ENCODE data around the gene PPP1R12A.

DNA sequence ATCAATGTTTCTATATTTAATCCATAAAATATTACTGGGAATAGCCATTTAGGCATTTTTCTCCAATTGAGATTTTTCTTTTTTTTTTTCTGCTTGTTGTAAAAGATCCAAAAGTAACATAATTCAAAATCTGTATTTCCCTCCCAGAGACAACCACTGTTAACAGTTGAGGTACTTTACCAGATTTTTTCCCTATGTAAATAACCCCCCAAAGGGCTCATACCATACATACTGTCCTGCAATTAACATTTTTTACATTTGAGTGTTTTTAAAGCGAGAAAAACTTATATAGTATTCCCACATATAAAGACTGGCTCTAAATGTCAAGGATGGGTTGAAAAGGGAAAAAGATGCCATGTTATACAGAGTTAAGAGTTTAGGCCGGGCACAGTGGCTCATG, 18.1 kb downstream of the PPP1R12A start:
- TF ChIP-seq, protein P1, sequence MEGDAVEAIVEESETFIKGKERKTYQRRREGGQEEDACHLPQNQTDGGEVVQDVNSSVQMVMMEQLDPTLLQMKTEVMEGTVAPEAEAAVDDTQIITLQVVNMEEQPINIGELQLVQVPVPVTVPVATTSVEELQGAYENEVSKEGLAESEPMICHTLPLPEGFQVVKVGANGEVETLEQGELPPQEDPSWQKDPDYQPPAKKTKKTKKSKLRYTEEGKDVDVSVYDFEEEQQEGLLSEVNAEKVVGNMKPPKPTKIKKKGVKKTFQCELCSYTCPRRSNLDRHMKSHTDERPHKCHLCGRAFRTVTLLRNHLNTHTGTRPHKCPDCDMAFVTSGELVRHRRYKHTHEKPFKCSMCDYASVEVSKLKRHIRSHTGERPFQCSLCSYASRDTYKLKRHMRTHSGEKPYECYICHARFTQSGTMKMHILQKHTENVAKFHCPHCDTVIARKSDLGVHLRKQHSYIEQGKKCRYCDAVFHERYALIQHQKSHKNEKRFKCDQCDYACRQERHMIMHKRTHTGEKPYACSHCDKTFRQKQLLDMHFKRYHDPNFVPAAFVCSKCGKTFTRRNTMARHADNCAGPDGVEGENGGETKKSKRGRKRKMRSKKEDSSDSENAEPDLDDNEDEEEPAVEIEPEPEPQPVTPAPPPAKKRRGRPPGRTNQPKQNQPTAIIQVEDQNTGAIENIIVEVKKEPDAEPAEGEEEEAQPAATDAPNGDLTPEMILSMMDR (conservative IDR thresholded peaks at IDR 0.05): no peak
- TF ChIP-seq ZFX (IDR thresholded peaks at IDR 0.05): no peak

Measured in C4-2B (cell line).